ENCODE data around the gene EPB41L1. TPM values are rescaled to one million over a fixed set of nuclear protein-coding genes. Genes with fewer than 3 reads are reported as not detected.

EPB41L1 gene
- total RNA-seq, 1 experiment from 2014 or later = 129 TPM

DNA sequence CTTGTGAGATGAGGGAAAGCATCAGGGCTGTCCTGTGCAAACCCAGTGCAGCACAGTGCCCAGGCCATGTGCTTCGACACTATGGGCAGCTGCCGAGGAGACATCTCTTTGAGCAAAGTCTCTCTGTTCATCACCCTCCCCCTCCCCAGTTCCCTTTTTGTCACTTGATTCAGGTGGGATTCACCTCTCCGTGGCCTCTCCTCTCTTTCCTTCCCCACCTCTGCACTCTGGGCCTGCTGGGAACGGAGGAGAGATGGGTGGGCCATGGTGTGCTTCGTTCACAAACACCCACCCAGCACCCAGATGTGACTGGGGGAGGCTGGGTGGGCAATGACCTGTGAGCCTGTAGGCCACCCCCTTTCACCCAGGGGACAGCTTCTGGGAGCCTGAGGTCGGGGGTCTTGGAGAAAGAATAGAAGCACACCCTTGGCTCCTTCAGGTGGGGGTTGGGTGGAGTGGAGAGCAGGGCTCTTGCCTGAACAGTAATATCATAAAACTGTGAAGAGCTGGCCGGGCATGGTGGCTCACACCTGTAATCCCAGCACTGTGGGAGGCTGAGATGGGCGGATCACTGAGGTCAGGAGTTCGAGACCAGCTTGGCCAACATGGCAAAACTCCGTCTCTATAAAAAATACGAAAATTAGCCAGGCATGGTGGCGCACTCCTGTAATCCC, 118.1 kb downstream of the EPB41L1 start:
- no peaks in the 10 kb centered on the region for H3K36me3 ChIP-seq (ENCODE audit: control insufficient read depth, insufficient read depth, low read length)
- H3K4me1 ChIP-seq = no peaks in the 10 kb centered on the region
- no peaks in the 10 kb centered on the region; the same call in 1 of the 2 replicates for H3K27me3 ChIP-seq (replicated peaks; ENCODE audit: control insufficient read depth, insufficient read depth, low read length)
- Mint-ChIP-seq H3K27ac (ENCODE audit: unreplicated experiment) (no peak overlapping the region), H3K4me3 (ENCODE audit: unreplicated experiment) (no peak overlapping the region), H3K4me1 (ENCODE audit: low read depth, unreplicated experiment) (no peaks in the 10 kb centered on the region), H3K36me3 (ENCODE audit: insufficient read depth, unreplicated experiment) (no peaks in the 10 kb centered on the region), H3K27me3 (ENCODE audit: insufficient read depth, unreplicated experiment) (peaks cover 8% of the 10 kb centered on the region), H3K9me3 (ENCODE audit: unreplicated experiment) (no peaks in the 10 kb centered on the region)
- no TSS peak for BruUV-seq (replicated peaks)
- TF ChIP-seq CTCF (IDR thresholded peaks at IDR 0.05; ENCODE audit: insufficient read depth in 1 of 2, low read depth in 1 of 2, low read length in 1 of 2, severe bottlenecking in 1 of 2, unreplicated experiment in 1 of 2) = no peak
- H3K4me3 ChIP-seq (ENCODE audit: low read depth, low read length) = no peak overlapping the region
- intact Hi-C loops (cut with micrococcal nuclease; ENCODE audit: unreplicated experiment) = loop anchor here (1.0 to 5.0 kb wide), 2 partner anchors 125 to 167 kb away; no protein-coding TSS in a partner anchor
- CTCF ChIA-PET = interaction anchor here (1.0 to 4.7 kb wide), 5 partner anchors 32 to 220 kb away, joined by 4 to 59 read pairs (median 8); no protein-coding TSS in a partner anchor
- DNase-seq = peak in 1 of 2 experiments; percentile 41
- POLR2A ChIA-PET = no interaction called here
- no peaks in the 10 kb centered on the region for H3K9me3 ChIP-seq

GRCh38 chr20:36273414-36274180, 119.1 kb downstream of the EPB41L1 start:
- ChIA-PET POLR2A (interaction anchor here (0.5 kb wide), 1 partner anchor 13 kb away, joined by 8 read pairs; no protein-coding TSS in a partner anchor), CTCF (interaction anchor here (0.7 to 4.7 kb wide), 9 partner anchors 12 to 281 kb away, joined by 3 to 59 read pairs (median 5); no protein-coding TSS in a partner anchor)
- peak; percentile 56 to 58 for DNase-seq
- Mint-ChIP-seq H3K4me3 (ENCODE audit: unreplicated experiment) (no peak overlapping the region), H3K9me3 (ENCODE audit: unreplicated experiment) (no peaks in the 10 kb centered on the region), H3K4me1 (ENCODE audit: low read depth, unreplicated experiment) (no peaks in the 10 kb centered on the region), H3K36me3 (ENCODE audit: insufficient read depth, unreplicated experiment) (no peaks in the 10 kb centered on the region), H3K27me3 (ENCODE audit: insufficient read depth, unreplicated experiment) (peaks cover 14% of the 10 kb centered on the region), H3K27ac (ENCODE audit: unreplicated experiment) (no peak overlapping the region)
- BruUV-seq (replicated peaks) = no TSS peak
- H3K9me3 ChIP-seq = no peaks in the 10 kb centered on the region
- peak; percentile 57 to 70 for TF ChIP-seq CTCF (IDR thresholded peaks at IDR 0.05; ENCODE audit: insufficient read depth in 1 of 2, low read depth in 1 of 2, low read length in 1 of 2, severe bottlenecking in 1 of 2, unreplicated experiment in 1 of 2)
- no peaks in the 10 kb centered on the region for H3K4me1 ChIP-seq
- intact Hi-C loops (cut with micrococcal nuclease; ENCODE audit: unreplicated experiment) = loop anchor here (1.0 to 5.0 kb wide), 2 partner anchors 124 to 166 kb away; no protein-coding TSS in a partner anchor
- no peaks in the 10 kb centered on the region for H3K36me3 ChIP-seq (ENCODE audit: control insufficient read depth, insufficient read depth, low read length)
- H3K27me3 ChIP-seq (replicated peaks; ENCODE audit: control insufficient read depth, insufficient read depth, low read length) = no peaks in the 10 kb centered on the region; the same call in 1 of the 2 replicates
- no peak overlapping the region for H3K4me3 ChIP-seq (ENCODE audit: low read depth, low read length)

- Mint-ChIP-seq H3K4me1 (ENCODE audit: low read depth, unreplicated experiment) (no peaks in the 10 kb centered on the region), H3K9me3 (ENCODE audit: unreplicated experiment) (no peaks in the 10 kb centered on the region), H3K27me3 (ENCODE audit: insufficient read depth, unreplicated experiment) (peaks cover 14% of the 10 kb centered on the region), H3K4me3 (ENCODE audit: unreplicated experiment) (no peak overlapping the region), H3K27ac (ENCODE audit: unreplicated experiment) (no peak overlapping the region), H3K36me3 (ENCODE audit: insufficient read depth, unreplicated experiment) (no peaks in the 10 kb centered on the region)
- no TSS peak for BruUV-seq (replicated peaks)
- DNase-seq = peak in 1 of 2 experiments; percentile 43
- Histone ChIP-seq H3K36me3 (ENCODE audit: control insufficient read depth, insufficient read depth, low read length) (no peaks in the 10 kb centered on the region), H3K4me3 (ENCODE audit: low read depth, low read length) (no peak overlapping the region), H3K9me3 (no peaks in the 10 kb centered on the region), H3K4me1 (no peaks in the 10 kb centered on the region), H3K27me3 (replicated peaks; ENCODE audit: control insufficient read depth, insufficient read depth, low read length) (no peaks in the 10 kb centered on the region; the same call in 1 of the 2 replicates)
- ChIA-PET POLR2A (no interaction called here), CTCF (interaction anchor here (0.6 to 4.7 kb wide), 8 partner anchors 11 to 281 kb away, joined by 3 to 59 read pairs (median 6); no protein-coding TSS in a partner anchor)
- intact Hi-C loops (cut with micrococcal nuclease; ENCODE audit: unreplicated experiment) = loop anchor here (5.0 kb wide), 1 partner anchor 123 kb away; no protein-coding TSS in a partner anchor
- no peak for TF ChIP-seq CTCF (IDR thresholded peaks at IDR 0.05; ENCODE audit: insufficient read depth in 1 of 2, low read depth in 1 of 2, low read length in 1 of 2, severe bottlenecking in 1 of 2, unreplicated experiment in 1 of 2)
Measured at GRCh38 chr20:36274181-36274841, 119.8 kb downstream of the EPB41L1 start.
